Kasumi-1 (cell line): ENCODE data around the gene NSF.

Experiments
- DNase-seq, 2 experiments: peaks; one replicate each; lab custom pipeline; 2025; lab: John Stamatoyannopoulos, UW

NSF gene

GRCh38 chr17:46796956-46797530 lies 206.6 kb downstream of the NSF start:
- no peak for DNase-seq

GRCh38 chr17:46800573-46800972 lies 210.1 kb downstream of the NSF start:
- DNase-seq: no peak

- no peak for DNase-seq
Measured at GRCh38 chr17:46802800-46803199, 212.3 kb downstream of the NSF start.

- DNase-seq: no peak
Measured at GRCh38 chr17:46803544-46803943, 213.1 kb downstream of the NSF start.

- DNase-seq: no peak
Measured at GRCh38 chr17:46805771-46806170, 215.3 kb downstream of the NSF start.
